HepG2 (cell line): ENCODE results near the gene PRCD. TPM values are rescaled to one million over a fixed set of nuclear protein-coding genes. Genes with fewer than 3 reads are reported as not detected.

ENCODE experiments used
- ATAC-seq: fragments of 200-7000 bp; cut with Tn5 transposase; 3 replicates; pipeline ENCODE4 v1.9.1; 2020; ENCODE audit warnings: mild to moderate bottlenecking, moderate library complexity
- BruUV-seq: library from RNA; stranded (reverse); fragments of 400-500 nt; replicated peaks from 2 replicates; lab custom pipeline; 2021; lab: Mats Ljungman, UMichigan
- CTCF ChIA-PET: fragments of 300-600 bp; formaldehyde crosslinking; extraction: SDS; loops from one replicate; lab custom pipeline; 2021; ENCODE audit warnings: low total read pairs, inconsistent platforms, low intra/inter-chr PET ratio; lab: Yijun Ruan, JAX
- POLR2A ChIA-PET: fragments of 350-600 bp; sonication (Branson Sonifier 250); formaldehyde crosslinking; loops from one replicate; lab custom pipeline; 2020; ENCODE audit warnings: antibody characterized with exemption, inconsistent platforms; lab: Yijun Ruan, JAX
- DNase-seq: peaks from one replicate; pipeline ENCODE4 v3.0.0-alpha.2; 2015; ENCODE audit warnings: low spot score
- FAIRE-seq: peaks from 3 replicates; lab custom pipeline; 2011; peaks lifted over from hg19 to GRCh38; lab: Jason Lieb, UNC
- H2AFZ ChIP-seq: one replicate; pipeline ENCODE4 v1.6.1; 2011; ENCODE audit warnings: low read length, inconsistent platforms
- H3K27ac ChIP-seq: fragments of 300-600 bp; 3 replicates; pipeline ENCODE4 v1.8.0; 2011; ENCODE audit warnings: mixed run types, mild to moderate bottlenecking, mixed read lengths, low read length, inconsistent platforms; ENCODE audit not compliant: insufficient read depth; ENCODE audit errors: extremely low read length
- H3K27me3 ChIP-seq, 2 experiments: fragments of 200-600 bp in 1 of 2; 2 replicates in 1 of 2; 3 replicates in 1 of 2; pipeline versions ENCODE4 v1.6.0 to v1.8.0; 2011; ENCODE audit warnings: low read length in 2 of 2, mild to moderate bottlenecking in 2 of 2, moderate library complexity in 2 of 2, inconsistent platforms in 1 of 2; ENCODE audit not compliant: insufficient read depth in 2 of 2, control insufficient read depth in 1 of 2
- H3K36me3 ChIP-seq, 2 experiments: fragments of 200-600 bp in 1 of 2; replicated peaks in 1 of 2; 2 replicates in 1 of 2; 3 replicates in 1 of 2; pipeline versions ENCODE4 v1.5.1 to v1.8.0; 2011; ENCODE audit warnings: low read length in 2 of 2, inconsistent platforms in 1 of 2; ENCODE audit not compliant: insufficient read depth in 2 of 2, control insufficient read depth in 1 of 2
- H3K4me1 ChIP-seq: 2 replicates; pipeline ENCODE4 v1.5.1; 2012; ENCODE audit warnings: low read length, inconsistent platforms; ENCODE audit not compliant: insufficient read depth
- H3K4me2 ChIP-seq: 2 replicates; pipeline ENCODE4 v1.6.0; 2011; ENCODE audit warnings: low read depth, low read length, inconsistent platforms
- H3K4me3 ChIP-seq, 3 experiments: fragments of 200-600 bp in 1 of 3; sonication (generic), shearing (Covaris generic) in 1 of 3; replicated peaks in 1 of 3; 2 replicates each; pipeline ENCODE4 v1.5.1; 2011 to 2016; ENCODE audit warnings: low read length in 3 of 3, inconsistent platforms in 2 of 3, low read depth in 2 of 3, mild to moderate bottlenecking in 2 of 3, control low read depth in 1 of 3, mixed read lengths in 1 of 3; ENCODE audit not compliant: insufficient read depth in 1 of 3
- H3K79me2 ChIP-seq: one replicate; pipeline ENCODE4 v1.6.1; 2011; ENCODE audit warnings: low read length, inconsistent platforms; ENCODE audit not compliant: insufficient read depth
- H3K9ac ChIP-seq: 2 replicates; pipeline ENCODE4 v1.6.0; 2011; ENCODE audit warnings: mild to moderate bottlenecking, low read depth, low read length, inconsistent platforms; ENCODE audit not compliant: insufficient read depth
- H3K9me3 ChIP-seq: 2 replicates; pipeline ENCODE4 v1.5.1; 2012; ENCODE audit warnings: mild to moderate bottlenecking, low read length
- H4K20me1 ChIP-seq: 2 replicates; pipeline ENCODE4 v1.6.0; 2011; ENCODE audit warnings: inconsistent platforms, mild to moderate bottlenecking, low read length, moderate library complexity; ENCODE audit not compliant: insufficient read depth
- PHF8 ChIP-seq: sonication (generic); formaldehyde crosslinking; IDR thresholded peaks from 2 replicates; pipeline ENCODE4 v1.5.0; 2020; ENCODE audit warnings: missing genetic modification reagents
- PREB ChIP-seq: sonication (generic); formaldehyde crosslinking; IDR thresholded peaks from 2 replicates; pipeline ENCODE4 v1.4.0; 2020; ENCODE audit warnings: missing genetic modification reagents
- RXRA ChIP-seq: sonication (generic); formaldehyde crosslinking; IDR thresholded peaks from 2 replicates; pipeline ENCODE4 v1.5.1; 2020; ENCODE audit warnings: missing genetic modification reagents
- ZBTB40 ChIP-seq, 2 experiments: fragments of 450-650 bp in 1 of 2; sonication (generic) in 1 of 2; formaldehyde crosslinking in 1 of 2; IDR thresholded peaks; 2 replicates each; pipeline versions ENCODE4 v1.6.1 to v1.8.0; 2016 to 2022; ENCODE audit warnings: antibody characterized with exemption in 1 of 2, mild to moderate bottlenecking in 1 of 2, missing genetic modification reagents in 1 of 2
- ZNF780A ChIP-seq: sonication (generic); formaldehyde crosslinking; IDR thresholded peaks from 2 replicates; pipeline ENCODE4 v1.8.0; 2022; ENCODE audit warnings: mild to moderate bottlenecking, missing genetic modification reagents, moderate library complexity
- WGBS: methylation state at CpG from one replicate; pipeline ENCODE4 v1.1.6; 2017; ENCODE audit warnings: low lambda C conversion rate; 5-methylcytosine and 5-hydroxymethylcytosine counted together
- in situ Hi-C: cut with HindIII; loops from 2 replicates; pipeline ENCODE4 v1.10.0; 2017; ENCODE audit warnings: low pct_unique_long_range_greater_than_20kb; ENCODE audit not compliant: extremely low pct_ligation_motif_present
- intact Hi-C: fragments of 100-400 bp; cut with micrococcal nuclease; formaldehyde crosslinking; loops from one replicate; pipeline ENCODE4 v1.10.0; 2022; ENCODE audit not compliant: unreplicated experiment
- polyA plus RNA-seq, 8 experiments: library from polyadenylated mRNA; depleted of rRNA in 3 of 8; stranded (reverse) in 7 of 8; unstranded in 1 of 8; fragments of >200 nt; fragmentation: Illumina TruSeq in 4 of 8; extraction: Trizol in 4 of 8; gene quantifications; 2 replicates each; pipeline versions ENCODE4 v1.2.1 to v1.2.3, GENCODE V29; 2011 to 2016; ENCODE audit warnings: low read depth in 4 of 8, missing spikeins in 1 of 8, mixed read lengths in 1 of 8; ENCODE audit not compliant: insufficient read depth in 1 of 8
- total RNA-seq, 5 experiments: library from RNA; depleted of rRNA; stranded (reverse); fragments of >200 nt; fragmentation: Illumina TruSeq; extraction: Trizol; gene quantifications; 2 replicates each; pipeline ENCODE4 v1.2.3, GENCODE V29; 2016; ENCODE audit warnings: low read depth in 1 of 5

Gene PRCD
- total and polyA plus RNA-seq, 2 of the 13 experiments (the other 11 are each of a cell fraction or from before 2014, with no cell fraction given), result 0.51 TPM; not detected in 1

GRCh38 chr17:76544546-76545365 lies 4.9 kb downstream of the PRCD start:
- Histone ChIP-seq H4K20me1 (peaks cover 7% of the 10 kb centered on the region; the same call in 1 of the 2 replicates), H3K9me3 (no peaks in the 10 kb centered on the region), H3K79me2 (peaks cover 33% of the 10 kb centered on the region), H3K9ac (no peak overlapping the region), H3K4me3 (no peak overlapping the region), H3K27ac (no peak overlapping the region), H2AFZ (no peak overlapping the region), H3K27me3 (no peaks in the 10 kb centered on the region), H3K4me2 (no peak overlapping the region), H3K36me3 (peaks cover 9 to 12% of the 10 kb centered on the region in 2 experiments; a peak in 4 of 5 replicates), H3K4me1 (peaks cover 47% of the 10 kb centered on the region)
- DNase-seq, result no peak
- POLR2A ChIA-PET, result interaction anchor here (1.0 to 3.1 kb wide), 5 partner anchors 10 to 22 kb away, joined by 3 to 30 read pairs (median 8); no protein-coding TSS in a partner anchor
- intact Hi-C loops (no loop called here), in situ Hi-C loops (no loop called here)
- TF ChIP-seq PHF8 (CRISPR knock-in tag), result no peak
- no peak for TF ChIP-seq PREB
- no peak for TF ChIP-seq ZBTB40 (IDR thresholded peaks at IDR 0.05)
- TF ChIP-seq ZBTB40 (CRISPR knock-in tag; IDR thresholded peaks at IDR 0.05), result no peak
- TF ChIP-seq RXRA, result peak; percentile 23; the same call in 1 of the 2 replicates
- TF ChIP-seq ZNF780A (CRISPR knock-in tag), result no peak
- FAIRE-seq, result no peak
- CTCF ChIA-PET, result interaction anchor here (0.9 kb wide), 1 partner anchor 22 kb away, joined by 3 read pairs; no protein-coding TSS in a partner anchor
- no TSS peak for BruUV-seq
- 93% methylated on average over 22 of the region's 24 CpGs for WGBS
- no peak for ATAC-seq
